Measurements from ENCODE around the gene KLF7.

GRCh38 chr2:207133820-207134519, 31.8 kb downstream of the KLF7 start:
- TF ChIP-seq ZC3H11A (IDR thresholded peaks at IDR 0.05; ENCODE audit: low read depth, low read length) = no peak
- TF ChIP-seq YY1 (IDR thresholded peaks at IDR 0.05; ENCODE audit: borderline replicate concordance in 1 of 3, control insufficient read depth in 1 of 3, extremely low read depth in 1 of 3, insufficient read depth in 3 of 3, insufficient read length in 1 of 3, insufficient replicate concordance in 2 of 3, low read depth in 1 of 3, low read length in 2 of 3) = no peak
- TF ChIP-seq BACH1 (tag; IDR thresholded peaks at IDR 0.05) = no peak
- TF ChIP-seq SOX6 (IDR thresholded peaks at IDR 0.05) = no peak
- TF ChIP-seq MEIS2 (IDR thresholded peaks at IDR 0.05; ENCODE audit: partially characterized antibody) = no peak
- TF ChIP-seq RBM15 (IDR thresholded peaks at IDR 0.05; ENCODE audit: insufficient read depth, low read length) = no peak
- no peak for TF ChIP-seq REST (IDR thresholded peaks at IDR 0.05; ENCODE audit: borderline replicate concordance)
- no peak for TF ChIP-seq REST (CRISPR knock-in tag; IDR thresholded peaks at IDR 0.05; ENCODE audit: low read depth)
- TF ChIP-seq HCFC1 (IDR thresholded peaks at IDR 0.05; ENCODE audit: low read depth, low read length) = no peak
